Neural cell (in vitro differentiated cells): ENCODE data around the gene TPM1. TPM values are rescaled to one million over a fixed set of nuclear protein-coding genes. Genes with fewer than 3 reads are reported as not detected.

Experiments
- H2AFZ ChIP-seq: fragments of 200-600, 300-800 bp; sonication (generic), shearing (Covaris generic); 2 replicates; pipeline ENCODE4 v1.6.0; 2014; ENCODE audit warnings: low read depth, mild to moderate bottlenecking, antibody characterized with exemption, low read length, moderate library complexity
- H3F3A ChIP-seq: fragments of 200-600 bp; shearing (Covaris generic); 2 replicates; pipeline ENCODE4 v1.6.1; 2016; ENCODE audit warnings: mild to moderate bottlenecking, moderate library complexity, mixed read lengths, antibody characterized with exemption, low read length; ENCODE audit not compliant: insufficient read depth, poor library complexity, severe bottlenecking
- H3K27ac ChIP-seq: fragments of 200-600, 300-800 bp; sonication (generic), shearing (Covaris generic); 2 replicates; pipeline ENCODE4 v1.5.1; 2014; ENCODE audit warnings: mild to moderate bottlenecking, low read length, moderate library complexity
- H3K27me3 ChIP-seq: fragments of 300-800, 200-600 bp; sonication (generic), shearing (Covaris generic); 2 replicates; pipeline ENCODE4 v1.6.0; 2014; ENCODE audit warnings: mild to moderate bottlenecking, low read depth, low read length, moderate library complexity; ENCODE audit not compliant: insufficient read depth
- H3K36me3 ChIP-seq: fragments of 300-800, 200-600 bp; sonication (generic), shearing (Covaris generic); 2 replicates; pipeline ENCODE4 v1.5.1; 2014; ENCODE audit warnings: mild to moderate bottlenecking, antibody characterized with exemption, low read length, moderate library complexity; ENCODE audit not compliant: insufficient read depth
- H3K4me2 ChIP-seq: fragments of 300-800, 200-600 bp; sonication (generic), shearing (Covaris generic); 2 replicates; pipeline ENCODE4 v1.6.0; 2014; ENCODE audit warnings: mild to moderate bottlenecking, low read length
- H3K4me3 ChIP-seq: fragments of 300-800, 200-600 bp; sonication (generic), shearing (Covaris generic); 2 replicates; pipeline ENCODE4 v1.5.1; 2014; ENCODE audit warnings: mild to moderate bottlenecking, low read length, moderate library complexity
- H3K79me2 ChIP-seq: fragments of 200-600 bp; shearing (Covaris generic); replicated peaks from 2 replicates; pipeline ENCODE4 v1.6.0; 2014; ENCODE audit warnings: mild to moderate bottlenecking, low read length, moderate library complexity; ENCODE audit not compliant: insufficient read depth
- H3K9ac ChIP-seq: fragments of 300-800, 200-600 bp; sonication (generic), shearing (Covaris generic); 2 replicates; pipeline ENCODE4 v1.6.1; 2016; ENCODE audit warnings: mild to moderate bottlenecking, low read length, mixed read lengths
- H3K9me2 ChIP-seq: fragments of 200-600 bp; shearing (Covaris generic); 2 replicates; pipeline ENCODE4 v1.6.1; 2016; ENCODE audit warnings: mild to moderate bottlenecking, low read length, mixed read lengths; ENCODE audit not compliant: insufficient read depth
- H3K9me3 ChIP-seq: fragments of 200-600, 300-800 bp; sonication (generic), shearing (Covaris generic); 2 replicates; pipeline ENCODE4 v1.6.1; 2016; ENCODE audit warnings: mild to moderate bottlenecking, mixed run types, low read length, moderate library complexity, mixed read lengths
- H4K20me1 ChIP-seq: fragments of 200-600 bp; shearing (Covaris generic); 2 replicates; pipeline ENCODE4 v1.6.1; 2016; ENCODE audit warnings: mild to moderate bottlenecking, mixed run types; ENCODE audit not compliant: insufficient read depth
- CTCF ChIP-seq: fragments of 450-650 bp; IDR thresholded peaks from 2 replicates; pipeline ENCODE4 v1.5.1; 2014; ENCODE audit warnings: antibody characterized with exemption, mild to moderate bottlenecking, moderate library complexity; ENCODE audit not compliant: poor library complexity, severe bottlenecking
- EP300 ChIP-seq: fragments of 450-650 bp; conservative IDR thresholded peaks from 2 replicates; pipeline ENCODE4 v1.6.1; 2014; ENCODE audit warnings: antibody characterized with exemption, mild to moderate bottlenecking, moderate library complexity; ENCODE audit not compliant: poor library complexity, severe bottlenecking
- EZH2 ChIP-seq: fragments of 200-600, 300-800 bp; shearing (Covaris generic), sonication (generic); IDR thresholded peaks from 2 replicates; pipeline ENCODE4 v1.6.1; 2014; ENCODE audit warnings: antibody characterized with exemption, low read length, borderline replicate concordance, mild to moderate bottlenecking; ENCODE audit not compliant: insufficient read depth, poor library complexity, severe bottlenecking
- MXI1 ChIP-seq: fragments of 450-650 bp; conservative IDR thresholded peaks from 2 replicates; pipeline ENCODE4 v1.6.1; 2014; ENCODE audit warnings: antibody characterized with exemption, mild to moderate bottlenecking; ENCODE audit not compliant: poor library complexity, severe bottlenecking
- POLR2AphosphoS5 ChIP-seq: IDR thresholded peaks from 2 replicates; pipeline ENCODE4 v1.6.1; 2012
- RAD21 ChIP-seq: fragments of 450-650 bp; conservative IDR thresholded peaks from 2 replicates; pipeline ENCODE4 v1.6.1; 2014; ENCODE audit warnings: antibody characterized with exemption, mild to moderate bottlenecking, moderate library complexity
- REST ChIP-seq: IDR thresholded peaks from 2 replicates; pipeline ENCODE4 v1.6.1; 2012; ENCODE audit warnings: borderline replicate concordance
- SMC3 ChIP-seq: fragments of 450-650 bp; conservative IDR thresholded peaks from 2 replicates; pipeline ENCODE4 v1.6.1; 2014; ENCODE audit warnings: antibody characterized with exemption, mild to moderate bottlenecking, moderate library complexity; ENCODE audit not compliant: poor library complexity
- TAF1 ChIP-seq: IDR thresholded peaks from 2 replicates; pipeline ENCODE4 v1.6.1; 2012; ENCODE audit warnings: low read depth
- polyA plus RNA-seq: library from polyadenylated mRNA; depleted of rRNA; stranded (reverse); fragments of >200 nt; gene quantifications from 2 replicates; pipeline ENCODE4 v1.2.3, GENCODE V29; 2014

Gene TPM1
- polyA plus RNA-seq, 1 donor from 2014 or later, result 254 TPM

- H3K27ac ChIP-seq, result no peak overlapping the region
These were observed 24.8 kb downstream of the TPM1 start for GRCh38 chr15:63067306-63067705.

GRCh38 chr15:63067976-63068743 lies 25.6 kb downstream of the TPM1 start:
- Histone ChIP-seq H3K9me2 (no peaks in the 10 kb centered on the region), H3K27ac (no peak overlapping the region), H4K20me1 (no peaks in the 10 kb centered on the region), H3K79me2 (no peaks in the 10 kb centered on the region), H3F3A (no peaks in the 10 kb centered on the region), H3K9ac (no peak overlapping the region), H2AFZ (no peak overlapping the region), H3K4me3 (no peak overlapping the region), H3K9me3 (no peaks in the 10 kb centered on the region), H3K36me3 (peaks cover 8% of the 10 kb centered on the region), H3K27me3 (no peaks in the 10 kb centered on the region), H3K4me2 (no peak overlapping the region)
- TF ChIP-seq REST, result no peak
- TF ChIP-seq MXI1, result no peak

More at GRCh38 chr15:63067306-63067705, 24.8 kb downstream of the TPM1 start:
- Histone ChIP-seq H3K9me2 (no peaks in the 10 kb centered on the region), H3K79me2 (no peaks in the 10 kb centered on the region), H3K9ac (no peak overlapping the region), H3F3A (no peaks in the 10 kb centered on the region), H3K4me3 (no peak overlapping the region), H2AFZ (no peak overlapping the region), H3K4me2 (no peak overlapping the region), H4K20me1 (no peaks in the 10 kb centered on the region), H3K36me3 (peaks cover 10% of the 10 kb centered on the region), H3K27me3 (no peaks in the 10 kb centered on the region), H3K9me3 (no peaks in the 10 kb centered on the region)
- TF ChIP-seq EP300 (no peak), REST (no peak), RAD21 (no peak), MXI1 (no peak), SMC3 (no peak), EZH2 (no peak), TAF1 (no peak), CTCF (no peak), POLR2AphosphoS5 (no peak)
